CD4-positive, alpha-beta T cell treated with Interleukin-4 for 1 hour (primary cell): Measurements from ENCODE around the gene CDH4.
"Not testable (repeated sequence)": the region's sequence is repeated elsewhere in the genome, so short reads cannot be mapped to it uniquely, and the experiment has no call there.

ENCODE experiments used
- DNase-seq, 2 donors: peaks; one replicate each; pipeline ENCODE4 v3.0.0-alpha.2; 2020 to 2022

CDH4 gene

DNA sequence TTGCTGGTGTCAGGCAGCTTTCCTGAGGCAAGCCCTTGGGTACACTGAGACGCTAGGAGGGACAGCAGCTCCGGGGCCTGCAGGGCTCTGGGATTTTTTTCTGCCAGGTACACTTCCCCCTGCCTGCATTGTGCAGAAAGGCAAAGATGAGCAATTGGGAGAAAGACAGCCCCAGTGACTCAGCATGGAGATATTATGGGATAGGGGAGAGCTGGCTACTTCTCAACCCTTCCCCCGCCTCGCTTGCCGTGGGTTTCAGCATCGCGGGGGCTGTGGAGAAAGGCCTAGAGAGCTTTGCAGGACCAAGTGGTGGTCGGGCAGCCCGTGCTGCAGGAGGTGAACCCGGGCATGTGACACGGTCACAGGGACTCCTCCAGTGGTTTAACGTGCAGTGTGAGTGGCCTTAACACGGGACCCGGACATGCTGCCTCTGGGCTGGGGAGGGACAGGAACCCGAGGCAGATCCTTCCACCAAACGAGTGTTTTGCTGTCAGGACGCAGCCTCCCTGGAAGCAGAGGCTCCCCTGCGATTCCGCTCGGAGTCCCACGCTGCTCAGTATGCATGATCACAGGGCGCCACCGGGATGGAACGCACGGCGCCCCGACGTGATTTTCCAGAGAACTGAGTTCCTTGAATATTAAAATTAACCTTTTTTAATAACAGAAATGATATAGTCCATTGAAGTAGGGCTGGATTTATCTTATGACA, 139.9 kb downstream of the CDH4 start:
- DNase-seq, result no peak

DNA sequence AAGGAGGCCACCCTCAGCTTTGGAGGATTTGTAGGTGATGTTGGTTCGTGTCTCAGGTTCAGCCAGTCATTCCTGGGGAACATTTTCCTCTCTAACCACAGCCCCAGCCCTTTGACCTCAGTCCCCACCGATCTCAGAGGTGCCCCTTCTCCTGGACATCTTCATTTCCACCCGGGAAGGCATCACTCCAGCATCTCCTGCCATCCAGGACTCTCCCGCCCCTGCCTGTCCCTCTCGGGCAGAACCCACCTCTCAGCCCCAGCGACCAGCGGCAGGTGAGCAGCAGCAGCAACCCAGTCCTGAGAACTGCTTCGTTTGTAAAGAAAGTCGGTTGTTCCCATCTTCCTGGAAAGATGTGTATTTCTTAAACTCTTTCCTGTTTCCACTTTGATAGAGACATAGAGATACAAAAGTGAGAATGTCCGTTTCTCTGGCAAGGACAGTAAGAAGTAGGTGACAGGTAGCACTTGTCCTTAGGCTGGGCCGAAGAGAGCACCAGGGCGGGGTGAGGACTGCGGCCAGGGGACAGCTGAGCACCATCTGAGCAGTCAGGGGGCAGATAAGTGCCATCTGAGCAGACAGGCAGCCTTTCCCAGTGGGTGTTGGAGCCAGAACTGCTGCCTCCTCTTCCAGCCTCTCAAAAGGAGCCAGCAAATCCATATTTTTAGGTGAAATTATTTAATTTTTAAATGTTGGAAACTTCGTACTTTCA, 142.2 kb downstream of the CDH4 start:
- DNase-seq, result no peak

DNA sequence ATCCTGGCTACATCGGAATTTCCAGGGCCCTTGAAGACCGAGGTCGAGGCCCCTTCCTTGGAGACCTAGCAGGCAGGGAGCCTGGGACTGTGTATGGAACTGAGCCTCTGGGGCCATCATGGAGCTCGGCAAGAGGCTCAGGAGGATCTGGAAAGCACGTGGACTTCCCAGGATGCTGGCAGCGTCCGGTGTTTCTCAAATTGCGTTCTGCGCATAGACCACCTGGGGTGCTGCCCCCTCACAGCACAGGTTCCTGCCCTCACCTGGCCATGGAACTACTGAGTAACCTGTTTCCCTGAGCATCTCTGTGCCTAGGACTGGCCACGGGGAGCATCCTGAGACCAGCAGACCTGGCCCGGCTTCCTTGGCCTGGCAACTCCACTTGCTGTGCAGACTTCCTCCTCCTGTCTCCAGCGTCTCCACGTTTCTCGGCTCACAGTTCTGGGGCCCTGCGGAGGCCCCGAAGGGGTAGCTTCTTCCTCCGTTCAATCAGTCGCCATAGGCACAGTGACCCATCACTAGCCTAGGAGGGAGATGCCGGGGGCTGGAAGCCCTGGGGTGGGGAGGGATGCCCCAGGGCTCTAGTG, 144.3 kb downstream of the CDH4 start:
- no peak for DNase-seq

DNA sequence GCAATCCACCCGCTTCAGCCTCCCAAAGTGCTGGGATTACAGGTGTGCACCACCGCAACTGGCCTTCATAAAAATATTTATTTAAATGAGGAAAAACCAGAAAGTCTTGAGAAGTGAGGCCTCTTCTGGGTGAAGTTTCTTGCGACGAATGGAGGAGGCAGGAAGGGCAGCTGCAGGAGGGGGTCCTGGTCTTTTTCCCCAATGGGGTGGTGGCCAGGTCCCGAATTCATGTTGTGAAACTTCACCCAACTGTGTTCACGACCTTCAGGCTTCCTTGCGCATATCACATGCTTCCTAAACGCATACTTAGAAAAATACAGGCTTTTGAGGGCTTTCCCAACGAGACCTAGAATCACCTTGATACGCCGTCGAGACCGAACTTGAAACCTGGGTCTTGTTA, 145.1 kb downstream of the CDH4 start:
- DNase-seq, result no peak

DNA sequence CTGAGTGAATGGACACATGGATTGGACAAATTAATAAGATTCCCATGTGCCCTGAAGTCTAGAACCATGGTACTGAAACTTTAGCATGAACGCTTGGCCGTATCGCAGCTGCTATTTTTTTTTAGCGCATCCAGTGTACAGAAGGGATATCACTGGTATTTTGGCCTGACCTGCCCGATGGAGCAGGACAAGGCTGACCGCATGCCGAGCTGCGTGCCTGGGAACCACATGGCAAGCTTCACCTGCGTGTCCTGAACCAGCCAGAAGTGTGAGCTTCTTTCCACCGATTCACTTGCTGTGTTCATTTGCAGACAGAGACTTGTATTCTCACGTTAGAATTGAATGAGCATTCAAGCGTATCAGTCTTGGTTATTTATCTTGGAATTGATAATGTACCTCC, 145.7 kb downstream of the CDH4 start:
- no peak for DNase-seq

DNA sequence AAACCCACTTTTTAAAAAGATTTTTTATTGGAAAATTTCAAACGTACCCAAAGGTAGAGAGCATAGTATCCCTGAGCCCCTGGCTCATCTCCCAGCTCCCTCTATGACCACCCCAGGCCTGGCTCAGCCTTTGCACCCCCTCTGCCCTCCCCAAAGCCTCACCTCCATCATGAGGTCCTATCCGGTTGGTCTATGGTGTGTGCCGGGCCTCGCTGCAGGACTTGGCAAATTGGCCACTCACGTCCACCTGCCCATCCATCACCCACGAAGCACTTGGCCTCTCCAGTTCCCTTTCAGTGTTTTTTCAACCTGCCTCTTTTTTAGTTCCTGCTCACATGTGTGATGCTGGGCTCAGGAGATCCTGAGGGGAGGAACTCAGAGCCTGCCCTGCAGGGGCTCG, 147.4 kb downstream of the CDH4 start:
- no peak for DNase-seq

DNA sequence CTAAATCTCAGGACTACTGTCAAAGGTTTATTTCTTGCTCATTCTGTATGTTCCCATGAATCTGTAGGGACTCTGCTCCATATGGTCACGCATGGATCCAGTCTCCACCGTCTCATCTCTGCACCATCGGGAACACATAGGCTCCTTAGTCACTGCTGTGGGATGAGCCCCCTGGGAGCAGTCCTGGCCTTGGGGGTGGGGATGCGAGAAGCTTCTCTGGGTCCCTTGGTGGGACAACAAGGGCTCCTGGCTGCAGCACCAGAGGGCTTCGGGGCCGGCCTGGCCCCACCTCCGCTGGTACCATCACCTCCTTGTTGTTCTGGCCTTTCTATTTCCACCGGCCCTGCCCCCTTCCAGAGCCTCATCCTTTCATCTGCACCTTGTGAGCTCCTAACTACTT, 148.4 kb downstream of the CDH4 start:
- DNase-seq, result no peak

DNA sequence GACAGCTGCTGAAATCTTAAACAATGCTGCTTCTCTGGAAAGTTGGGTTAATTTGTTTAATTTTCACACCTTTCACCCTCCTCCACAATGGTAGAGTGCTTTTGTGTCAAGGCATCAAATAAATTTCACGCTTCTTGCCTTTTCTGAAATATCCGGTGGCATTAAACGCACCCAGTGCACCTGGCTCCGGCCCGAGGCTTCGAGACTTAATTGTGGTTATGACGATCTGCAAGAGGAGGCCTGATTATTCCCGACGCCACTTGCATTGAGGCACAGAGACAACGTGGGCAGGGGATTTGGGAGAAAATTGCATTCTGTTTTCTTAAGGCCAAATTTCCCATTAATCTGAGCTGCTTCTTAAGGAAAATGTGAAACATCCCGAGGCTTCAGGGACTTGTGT, 152.2 kb downstream of the CDH4 start:
- DNase-seq, result no peak

DNA sequence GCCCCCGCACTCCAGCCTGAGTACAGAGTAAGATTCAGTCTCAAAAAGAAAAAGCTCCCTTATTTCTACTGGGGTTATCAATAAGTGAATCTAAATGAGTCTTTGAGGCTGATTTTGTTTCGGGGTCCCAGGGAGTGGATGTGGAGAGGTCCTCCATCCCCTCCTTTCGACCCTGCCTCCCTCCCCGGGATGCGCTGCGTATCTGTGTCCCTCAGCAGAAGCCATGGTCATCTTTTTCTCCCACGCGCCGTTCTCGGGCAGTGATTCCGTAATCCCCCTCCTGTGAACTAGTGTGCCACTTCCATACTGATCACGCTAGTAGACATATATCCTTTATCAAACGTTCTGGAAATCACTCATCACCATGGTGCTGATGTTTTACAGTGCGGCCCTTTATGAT, 152.9 kb downstream of the CDH4 start:
- no peak for DNase-seq

DNA sequence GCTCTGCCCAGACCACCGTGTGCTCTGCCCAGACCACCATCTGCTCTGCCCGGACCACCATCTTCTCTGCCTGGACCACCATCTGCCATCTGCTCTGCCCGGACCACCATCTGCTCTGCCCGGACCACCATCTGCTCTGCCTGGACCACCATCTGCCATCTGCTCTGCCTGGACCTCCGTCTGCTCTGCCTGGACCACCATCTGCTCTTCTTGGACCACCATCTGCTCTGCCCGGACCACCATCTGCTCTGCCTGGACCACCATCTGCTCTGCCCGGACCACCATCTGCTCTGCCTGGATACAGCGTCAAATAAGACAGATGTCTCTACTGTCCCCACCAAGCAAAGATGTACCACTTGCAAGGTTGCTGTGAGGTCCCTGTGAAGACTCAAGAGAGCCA, 154.7 kb downstream of the CDH4 start:
- not testable (repeated sequence) for DNase-seq

DNA sequence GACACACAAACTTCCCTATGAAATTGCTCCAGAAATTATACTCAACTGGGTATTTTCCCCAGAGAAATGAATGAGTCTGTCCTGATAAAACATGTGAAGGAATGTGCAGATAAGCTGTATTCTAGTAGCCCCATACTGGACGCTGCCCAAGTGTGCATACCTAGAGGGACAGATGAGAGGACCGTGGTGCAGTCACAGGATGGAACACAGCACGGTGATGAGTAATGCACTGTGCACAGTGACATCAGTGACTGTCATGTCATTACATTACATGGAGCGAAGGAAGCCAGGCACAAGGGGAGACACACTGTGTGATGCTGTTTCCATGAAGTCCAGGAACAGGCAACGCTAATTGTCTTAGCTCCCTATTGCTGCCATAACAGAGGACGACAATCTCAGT, 155.5 kb downstream of the CDH4 start:
- DNase-seq, result no peak

DNA sequence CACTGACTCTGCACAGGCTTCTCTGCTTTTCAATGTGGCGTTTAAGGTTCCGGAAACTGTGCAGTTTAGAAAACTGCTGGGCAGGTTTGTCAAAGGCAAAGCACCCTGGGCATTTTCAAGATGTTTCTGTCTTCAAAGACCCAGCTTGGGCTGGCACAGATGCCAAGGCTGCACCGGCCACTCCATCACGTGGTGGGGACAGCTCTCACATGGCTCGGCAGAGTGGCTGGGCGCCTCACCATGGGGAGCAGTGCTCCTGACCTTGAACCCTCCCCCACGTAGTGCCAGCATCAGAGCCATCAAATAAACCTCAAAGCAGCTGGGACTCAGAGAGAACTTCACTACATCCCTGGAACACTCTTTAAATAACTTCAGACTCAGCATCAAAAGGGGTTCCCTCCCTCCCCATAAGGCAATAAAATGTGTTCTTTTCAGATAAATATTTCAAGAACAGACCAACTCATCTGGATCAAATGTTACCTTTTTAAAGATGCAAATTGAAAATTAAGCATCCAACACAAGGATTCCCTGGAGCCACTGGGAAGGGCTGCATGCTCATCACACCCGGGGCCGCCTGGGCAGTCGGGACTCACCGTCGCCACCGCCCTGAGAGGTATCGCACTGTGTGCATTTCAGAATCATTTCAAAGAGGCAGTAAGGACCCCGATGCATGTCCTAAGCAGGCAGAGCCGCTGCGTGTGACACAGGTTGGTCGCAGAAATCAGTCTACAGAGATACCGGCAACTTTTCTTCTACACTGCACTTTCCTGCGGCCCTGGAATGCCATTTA, 157.1 kb downstream of the CDH4 start:
- DNase-seq, result no peak

DNA sequence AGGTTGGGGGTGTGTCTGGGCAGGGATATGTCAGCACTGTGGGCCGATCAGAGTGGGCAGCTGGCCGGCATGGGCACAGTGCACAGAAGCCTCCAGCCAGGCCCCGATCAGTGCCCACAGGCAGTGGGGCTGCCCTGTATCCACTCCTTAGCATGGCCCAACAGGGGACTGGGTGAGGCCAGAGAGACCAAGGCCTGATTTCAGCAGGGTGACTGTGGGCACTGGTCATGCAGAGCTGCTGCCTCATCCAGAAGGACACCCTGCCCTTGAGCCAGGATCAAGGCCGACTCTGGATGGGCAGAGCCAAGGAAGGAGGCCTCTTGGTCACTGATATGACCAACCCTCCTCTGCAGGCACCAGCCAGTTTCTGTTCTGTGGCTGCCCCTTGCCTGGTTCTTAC, 159.7 kb downstream of the CDH4 start:
- DNase-seq, result no peak

DNA sequence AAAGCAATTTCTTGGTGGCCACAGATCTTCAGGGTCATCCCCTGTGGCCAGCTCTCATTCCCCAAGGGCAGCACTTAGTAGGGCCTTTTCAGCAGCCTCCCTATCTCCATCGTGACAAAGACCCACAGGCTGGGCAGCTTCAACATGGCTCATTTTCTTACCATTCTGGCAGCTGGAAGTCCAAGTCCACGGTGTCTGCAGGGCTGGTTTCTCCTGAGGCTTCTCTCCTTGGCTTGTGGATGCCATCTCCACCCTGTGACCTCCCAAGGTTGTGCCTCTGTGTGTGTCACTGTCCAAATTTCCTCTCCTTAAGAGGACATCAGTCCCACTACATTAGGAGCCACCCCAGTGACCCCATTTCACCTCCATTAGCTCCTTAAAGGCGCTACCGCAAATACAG, 161.7 kb downstream of the CDH4 start:
- DNase-seq, result no peak

DNA sequence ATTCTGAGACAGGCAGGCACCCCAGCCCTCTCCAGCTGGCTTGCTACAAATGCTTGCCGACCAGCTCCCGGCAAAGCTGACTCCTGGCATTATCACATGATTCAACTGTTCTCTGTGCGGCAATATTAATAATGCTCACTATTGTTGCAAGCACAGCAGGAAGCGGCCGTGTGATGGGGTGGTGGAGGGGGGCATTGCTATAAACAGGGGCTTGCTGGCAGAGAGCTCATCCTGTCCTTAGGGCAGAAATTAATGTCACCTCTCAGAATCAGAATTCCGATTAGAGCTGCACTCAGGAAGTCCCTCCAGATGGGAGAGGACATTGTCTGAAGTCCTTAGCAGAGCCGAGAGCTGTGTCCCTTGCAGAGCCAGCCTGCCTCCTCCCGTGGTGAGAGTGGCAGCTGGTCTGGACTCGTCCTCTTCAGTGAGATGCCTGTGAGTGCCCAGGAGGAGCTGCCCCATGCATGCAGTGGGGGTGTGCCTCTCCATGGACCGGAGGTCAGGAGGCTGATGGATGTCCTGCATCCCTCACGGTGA, 162.5 kb downstream of the CDH4 start:
- no peak for DNase-seq

DNA sequence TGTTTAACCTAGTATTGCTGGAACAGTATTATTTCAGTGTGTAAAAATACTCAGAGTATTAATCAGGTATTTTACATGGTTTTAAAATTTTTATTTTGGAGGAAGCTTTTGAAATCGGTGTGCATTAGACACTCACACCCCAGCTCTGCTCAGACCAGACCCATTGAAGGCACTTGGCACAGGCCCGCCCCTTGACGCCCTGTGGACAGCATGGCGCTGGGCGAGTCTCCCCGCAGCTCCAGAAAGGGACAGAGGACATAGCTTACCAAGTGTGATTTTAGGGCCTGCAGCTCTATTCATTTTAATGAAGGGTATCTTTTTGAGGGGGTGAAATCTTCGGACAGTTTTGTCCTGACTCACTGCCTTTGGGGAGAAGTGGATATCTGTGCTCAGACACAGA, 164.5 kb downstream of the CDH4 start:
- DNase-seq, result no peak

DNA sequence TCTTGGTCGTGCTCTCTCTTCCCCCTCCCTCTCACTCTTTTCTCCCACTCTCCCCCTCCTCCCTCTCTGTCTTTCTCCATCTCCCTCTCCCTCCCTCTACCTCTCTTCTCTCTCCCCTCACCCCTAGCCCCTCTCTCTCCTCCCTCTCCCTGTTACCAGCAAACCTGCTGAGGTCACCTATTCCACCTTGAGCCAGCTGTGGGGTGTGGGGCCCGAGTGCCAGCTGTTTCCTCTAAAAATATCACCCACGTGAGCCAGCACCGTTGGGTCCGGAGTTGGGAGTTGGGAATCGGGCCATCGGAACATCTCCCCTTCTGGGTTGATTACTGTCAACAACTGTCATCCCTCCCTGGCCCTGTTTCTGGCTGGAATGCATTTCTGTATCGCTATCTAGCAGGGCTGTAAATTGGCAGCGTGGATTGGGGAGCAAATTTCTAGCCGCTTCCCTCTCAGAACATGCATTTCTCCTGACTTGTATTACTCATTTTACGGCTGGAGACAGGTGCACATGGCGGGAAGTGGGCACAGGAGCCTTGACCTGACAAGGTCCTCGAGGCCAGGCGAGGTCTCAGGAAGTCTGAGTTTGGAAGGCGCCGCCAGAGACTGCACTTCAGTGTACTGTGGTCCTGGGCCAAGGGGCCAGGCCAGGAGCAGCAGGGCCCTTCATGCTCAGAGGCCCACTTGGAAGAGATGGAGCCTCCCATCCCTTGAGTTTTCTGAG, 165.3 kb downstream of the CDH4 start:
- no peak for DNase-seq

DNA sequence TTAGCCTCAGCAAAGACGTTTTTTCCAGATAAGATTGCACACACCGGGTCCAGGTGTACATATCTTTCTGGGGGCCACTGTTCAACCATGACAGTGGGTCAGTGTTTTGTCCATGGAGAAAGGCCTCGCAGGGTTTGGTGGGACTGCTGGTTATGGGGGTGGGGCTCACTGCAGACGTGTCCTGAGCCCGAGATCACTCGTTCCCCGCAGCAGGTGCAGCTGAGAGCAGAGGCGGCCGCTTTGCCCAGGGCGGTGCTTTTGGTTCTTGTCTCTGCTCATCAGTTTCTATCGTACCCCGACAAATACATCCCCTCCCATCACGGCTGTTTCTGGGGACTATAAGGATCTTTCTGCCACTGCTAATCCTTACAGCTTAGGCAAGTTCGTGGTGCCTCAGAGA, 166.9 kb downstream of the CDH4 start:
- no peak for DNase-seq

DNA sequence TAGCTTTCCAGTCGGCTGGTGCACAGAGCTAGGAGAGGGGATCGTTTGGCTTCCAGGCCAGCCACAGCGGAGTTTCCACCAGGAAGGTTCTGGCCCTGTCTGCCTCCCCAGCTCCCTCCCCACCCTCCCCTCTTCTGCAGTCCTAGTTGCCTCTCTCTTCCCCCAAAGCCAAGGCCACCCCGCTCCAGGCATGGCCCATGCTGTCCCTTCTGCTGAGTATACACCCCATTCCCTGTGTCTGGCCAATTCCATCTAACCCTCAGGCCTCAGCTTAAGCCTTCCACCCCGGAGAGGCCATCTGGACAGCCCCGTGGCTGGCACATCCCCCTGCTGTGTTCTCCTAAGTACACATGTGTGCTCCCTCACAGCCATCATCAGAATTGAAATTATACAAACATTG, 167.4 kb downstream of the CDH4 start:
- no peak for DNase-seq

DNA sequence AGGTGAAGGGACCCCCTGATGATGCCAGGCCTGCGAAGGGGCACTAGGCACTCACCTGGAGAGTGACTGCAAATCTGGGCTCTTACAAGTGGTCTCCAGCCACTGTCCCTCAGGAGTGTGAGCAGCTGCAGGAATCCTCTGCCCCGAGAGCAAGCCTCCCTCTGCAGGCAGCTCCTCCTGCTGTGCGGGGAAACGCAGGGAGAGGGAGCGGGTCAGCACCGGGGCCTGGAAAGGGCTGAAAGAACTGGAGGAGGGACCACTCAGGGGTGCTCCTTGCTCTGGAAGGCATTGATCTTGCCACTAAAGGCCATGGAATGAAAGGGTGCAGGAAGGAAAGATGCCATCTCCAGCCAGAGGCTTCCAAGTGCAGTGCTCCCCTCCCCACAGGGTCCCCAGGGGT, 168.0 kb downstream of the CDH4 start:
- no peak for DNase-seq

DNA sequence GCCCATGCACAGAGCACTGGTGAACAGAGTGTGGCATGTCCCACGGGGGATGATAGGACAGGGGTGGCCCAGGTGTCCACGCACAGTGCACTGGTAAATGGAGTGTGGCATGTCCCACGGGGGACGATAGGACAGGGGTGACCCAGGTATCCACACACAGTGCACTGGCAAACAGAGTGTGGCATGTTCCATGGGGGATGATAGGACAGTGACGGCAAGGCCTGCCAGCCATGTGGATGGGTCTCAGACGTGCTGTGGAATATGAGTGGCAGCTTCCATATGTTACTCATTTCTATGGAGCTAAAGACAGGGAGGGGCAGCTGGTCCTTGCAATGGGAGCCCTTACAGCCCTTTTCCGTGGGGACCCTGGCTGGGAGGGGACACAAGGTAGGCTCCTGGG, 168.7 kb downstream of the CDH4 start:
- DNase-seq, result no peak

DNA sequence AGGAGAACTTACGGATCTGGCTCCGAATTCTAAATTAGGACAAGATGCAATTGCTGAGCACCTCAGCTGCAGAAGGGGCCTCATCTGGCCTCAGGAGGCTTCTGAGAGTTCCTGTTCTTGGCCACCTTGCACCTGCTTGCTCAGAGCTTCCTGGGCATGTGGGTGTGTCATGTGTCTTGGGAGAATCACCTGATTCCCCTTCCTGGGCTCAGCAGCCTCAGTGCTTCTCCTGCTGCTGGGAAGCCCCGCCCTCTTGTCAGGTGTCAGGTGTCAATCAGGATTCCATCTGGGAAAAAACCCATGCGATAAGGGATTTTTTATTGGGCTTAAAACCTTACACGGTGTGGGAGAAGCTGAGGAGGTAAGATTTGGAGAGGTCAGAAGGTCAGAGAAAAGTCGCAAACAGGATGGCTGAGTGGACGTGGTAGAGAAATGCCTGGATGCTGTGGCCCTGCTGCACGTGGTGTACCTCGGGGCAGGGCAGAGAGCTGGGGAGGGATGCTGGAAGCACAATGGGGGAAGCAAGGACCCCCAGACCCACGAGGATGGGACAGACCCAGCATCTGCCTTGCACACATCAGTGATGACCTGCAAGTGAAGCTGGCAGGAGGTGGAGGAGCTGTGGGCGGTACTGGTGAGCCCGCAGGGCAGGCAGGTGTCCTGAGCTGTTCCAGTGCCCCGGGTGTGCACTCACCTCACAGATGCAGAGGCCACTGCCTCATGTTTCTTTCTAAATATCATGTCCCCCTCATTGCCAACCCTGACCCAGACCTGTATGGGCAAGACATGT, 170.8 kb downstream of the CDH4 start:
- DNase-seq, result no peak
